ENCODE results near the gene SPRR4.

DNA sequence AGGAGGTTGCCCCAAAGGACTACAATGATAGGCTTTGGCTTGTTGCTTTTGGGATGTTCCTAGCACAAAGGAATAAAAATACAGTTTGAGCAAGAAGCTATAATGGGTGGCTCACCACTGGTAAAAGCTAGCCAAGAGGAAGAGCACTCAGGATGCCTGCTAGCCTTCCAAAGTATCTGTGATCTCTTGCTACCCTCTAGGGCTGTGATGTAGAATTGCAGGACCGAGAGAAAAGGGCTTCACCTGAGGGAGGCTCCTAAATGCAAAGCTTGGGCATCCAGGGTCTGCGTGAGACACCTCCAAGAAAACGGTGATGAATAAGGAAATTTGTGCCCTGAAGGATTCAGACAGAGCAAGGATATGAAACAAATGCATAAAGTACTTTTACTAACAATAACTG, 44.4 kb upstream of the SPRR4 start:
- TF ChIP-seq, protein P1, sequence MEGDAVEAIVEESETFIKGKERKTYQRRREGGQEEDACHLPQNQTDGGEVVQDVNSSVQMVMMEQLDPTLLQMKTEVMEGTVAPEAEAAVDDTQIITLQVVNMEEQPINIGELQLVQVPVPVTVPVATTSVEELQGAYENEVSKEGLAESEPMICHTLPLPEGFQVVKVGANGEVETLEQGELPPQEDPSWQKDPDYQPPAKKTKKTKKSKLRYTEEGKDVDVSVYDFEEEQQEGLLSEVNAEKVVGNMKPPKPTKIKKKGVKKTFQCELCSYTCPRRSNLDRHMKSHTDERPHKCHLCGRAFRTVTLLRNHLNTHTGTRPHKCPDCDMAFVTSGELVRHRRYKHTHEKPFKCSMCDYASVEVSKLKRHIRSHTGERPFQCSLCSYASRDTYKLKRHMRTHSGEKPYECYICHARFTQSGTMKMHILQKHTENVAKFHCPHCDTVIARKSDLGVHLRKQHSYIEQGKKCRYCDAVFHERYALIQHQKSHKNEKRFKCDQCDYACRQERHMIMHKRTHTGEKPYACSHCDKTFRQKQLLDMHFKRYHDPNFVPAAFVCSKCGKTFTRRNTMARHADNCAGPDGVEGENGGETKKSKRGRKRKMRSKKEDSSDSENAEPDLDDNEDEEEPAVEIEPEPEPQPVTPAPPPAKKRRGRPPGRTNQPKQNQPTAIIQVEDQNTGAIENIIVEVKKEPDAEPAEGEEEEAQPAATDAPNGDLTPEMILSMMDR (IDR thresholded peaks at IDR 0.05; ENCODE audit: low read length) = peak; percentile 68
- TF ChIP-seq EZH2 (optimal IDR thresholded peaks at IDR 0.05; ENCODE audit: low read depth, low read length) (no peak), EZH2phosphoT487 (IDR thresholded peaks at IDR 0.05; ENCODE audit: low read length) (no peak)

Data from MM.1S (cell line).